Measurements from ENCODE around the gene ATP5F1E.

The ATP5F1E gene

DNA sequence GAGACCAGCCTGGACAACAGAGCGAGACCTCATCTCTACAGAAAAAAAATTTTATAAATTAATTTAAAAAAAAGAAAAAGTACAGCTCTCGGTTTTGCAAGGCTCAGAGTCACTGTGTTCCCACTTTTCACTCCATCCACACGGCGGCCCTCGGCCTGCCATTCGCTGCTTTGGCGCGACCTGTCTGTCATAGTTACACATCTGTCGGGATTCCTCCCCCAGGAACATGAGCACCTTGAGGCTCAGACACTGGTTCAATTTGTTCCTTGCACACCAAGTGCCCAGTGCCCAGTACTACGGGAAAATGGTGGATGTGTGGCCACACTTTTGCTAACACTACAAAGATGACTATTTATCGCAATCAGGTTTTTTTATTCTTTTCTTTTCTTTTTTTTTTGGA is 33.5 kb downstream of the ATP5F1E start:
- H3K36me3 ChIP-seq (ENCODE audit: insufficient read depth, low read length) = peaks cover 28% of the 10 kb centered on the region; the same call in 1 of the 2 replicates
- no peak for TF ChIP-seq EZH2phosphoT487 (IDR thresholded peaks at IDR 0.05; ENCODE audit: borderline replicate concordance)
- H3K9me3 ChIP-seq (ENCODE audit: insufficient read depth, low read depth, low read length) = no peaks in the 10 kb centered on the region
- no peaks in the 10 kb centered on the region for H3K79me2 ChIP-seq (ENCODE audit: insufficient read depth, low read length)
- no peaks in the 10 kb centered on the region for H4K20me1 ChIP-seq (ENCODE audit: insufficient read depth, low read length, poor library complexity, severe bottlenecking)
- no peaks in the 10 kb centered on the region for H3K4me1 ChIP-seq (ENCODE audit: insufficient read depth, low read length, poor library complexity, severe bottlenecking)
- no peaks in the 10 kb centered on the region for H3K27me3 ChIP-seq (ENCODE audit: insufficient read depth, low read length, poor library complexity, severe bottlenecking)
- H2AFZ ChIP-seq (ENCODE audit: low read length) = no peak overlapping the region
- no peak overlapping the region for H3K4me2 ChIP-seq (ENCODE audit: low read depth, low read length, poor library complexity, severe bottlenecking)
- H3K4me3 ChIP-seq (ENCODE audit: low read length, poor library complexity, severe bottlenecking) = no peak overlapping the region
- H3F3A ChIP-seq (ENCODE audit: low read depth) = no peaks in the 10 kb centered on the region
- no peaks in the 10 kb centered on the region for H3K9me2 ChIP-seq (replicated peaks; ENCODE audit: low read depth, low read length)
- H3K9ac ChIP-seq (ENCODE audit: low read depth, low read length, poor library complexity, severe bottlenecking) = no peak overlapping the region

DNA sequence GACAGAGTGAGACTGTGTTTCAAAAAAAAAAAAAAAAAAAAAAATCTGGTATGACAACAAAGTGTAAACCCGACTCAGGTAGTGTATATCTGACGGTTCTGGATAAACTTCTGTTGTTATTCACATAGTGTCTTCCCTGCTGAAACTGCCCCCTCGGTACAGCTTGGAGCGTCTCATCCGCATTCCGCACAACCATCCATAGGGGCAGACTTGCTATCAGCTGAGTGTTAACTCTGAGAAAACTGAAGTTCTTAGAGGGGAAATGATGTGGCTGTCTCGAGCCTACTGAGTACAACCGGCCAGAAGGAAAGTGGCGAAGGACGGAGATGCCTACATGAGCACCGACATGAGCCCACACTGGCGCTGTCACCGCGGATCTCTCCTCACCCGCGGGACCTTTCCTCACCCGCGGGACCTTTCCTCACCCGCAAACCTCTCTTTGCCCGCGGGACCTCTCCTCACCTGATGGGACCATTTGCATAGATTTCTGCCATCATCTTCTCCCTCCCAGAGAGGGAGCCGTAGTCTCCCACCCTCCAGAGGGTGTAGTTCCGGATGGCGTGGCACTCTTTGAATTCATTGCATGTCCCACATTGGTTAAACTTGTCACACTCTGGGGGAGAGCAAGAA is 34.9 kb downstream of the ATP5F1E start:
- TF ChIP-seq EZH2phosphoT487 (IDR thresholded peaks at IDR 0.05; ENCODE audit: borderline replicate concordance) = no peak
- TF ChIP-seq, protein P1, sequence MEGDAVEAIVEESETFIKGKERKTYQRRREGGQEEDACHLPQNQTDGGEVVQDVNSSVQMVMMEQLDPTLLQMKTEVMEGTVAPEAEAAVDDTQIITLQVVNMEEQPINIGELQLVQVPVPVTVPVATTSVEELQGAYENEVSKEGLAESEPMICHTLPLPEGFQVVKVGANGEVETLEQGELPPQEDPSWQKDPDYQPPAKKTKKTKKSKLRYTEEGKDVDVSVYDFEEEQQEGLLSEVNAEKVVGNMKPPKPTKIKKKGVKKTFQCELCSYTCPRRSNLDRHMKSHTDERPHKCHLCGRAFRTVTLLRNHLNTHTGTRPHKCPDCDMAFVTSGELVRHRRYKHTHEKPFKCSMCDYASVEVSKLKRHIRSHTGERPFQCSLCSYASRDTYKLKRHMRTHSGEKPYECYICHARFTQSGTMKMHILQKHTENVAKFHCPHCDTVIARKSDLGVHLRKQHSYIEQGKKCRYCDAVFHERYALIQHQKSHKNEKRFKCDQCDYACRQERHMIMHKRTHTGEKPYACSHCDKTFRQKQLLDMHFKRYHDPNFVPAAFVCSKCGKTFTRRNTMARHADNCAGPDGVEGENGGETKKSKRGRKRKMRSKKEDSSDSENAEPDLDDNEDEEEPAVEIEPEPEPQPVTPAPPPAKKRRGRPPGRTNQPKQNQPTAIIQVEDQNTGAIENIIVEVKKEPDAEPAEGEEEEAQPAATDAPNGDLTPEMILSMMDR (conservative IDR thresholded peaks at IDR 0.05; ENCODE audit: low read length) = no peak
- no peak overlapping the region for H3K4me2 ChIP-seq (ENCODE audit: low read depth, low read length, poor library complexity, severe bottlenecking)
- no peaks in the 10 kb centered on the region for H3K9me2 ChIP-seq (replicated peaks; ENCODE audit: low read depth, low read length)
- H3K4me1 ChIP-seq (ENCODE audit: insufficient read depth, low read length, poor library complexity, severe bottlenecking) = no peaks in the 10 kb centered on the region
- H3K27me3 ChIP-seq (ENCODE audit: insufficient read depth, low read length, poor library complexity, severe bottlenecking) = no peaks in the 10 kb centered on the region
- no peak overlapping the region for H3K4me3 ChIP-seq (ENCODE audit: low read length, poor library complexity, severe bottlenecking)
- H3K9me3 ChIP-seq (ENCODE audit: insufficient read depth, low read depth, low read length) = no peaks in the 10 kb centered on the region
- no peak overlapping the region for H2AFZ ChIP-seq (ENCODE audit: low read length)
- H3K79me2 ChIP-seq (ENCODE audit: insufficient read depth, low read length) = no peaks in the 10 kb centered on the region
- no peaks in the 10 kb centered on the region for H3F3A ChIP-seq (ENCODE audit: low read depth)
- H3K36me3 ChIP-seq (ENCODE audit: insufficient read depth, low read length) = peaks cover 42% of the 10 kb centered on the region
- H3K9ac ChIP-seq (ENCODE audit: low read depth, low read length, poor library complexity, severe bottlenecking) = no peak overlapping the region
- no peaks in the 10 kb centered on the region for H4K20me1 ChIP-seq (ENCODE audit: insufficient read depth, low read length, poor library complexity, severe bottlenecking)

DNA sequence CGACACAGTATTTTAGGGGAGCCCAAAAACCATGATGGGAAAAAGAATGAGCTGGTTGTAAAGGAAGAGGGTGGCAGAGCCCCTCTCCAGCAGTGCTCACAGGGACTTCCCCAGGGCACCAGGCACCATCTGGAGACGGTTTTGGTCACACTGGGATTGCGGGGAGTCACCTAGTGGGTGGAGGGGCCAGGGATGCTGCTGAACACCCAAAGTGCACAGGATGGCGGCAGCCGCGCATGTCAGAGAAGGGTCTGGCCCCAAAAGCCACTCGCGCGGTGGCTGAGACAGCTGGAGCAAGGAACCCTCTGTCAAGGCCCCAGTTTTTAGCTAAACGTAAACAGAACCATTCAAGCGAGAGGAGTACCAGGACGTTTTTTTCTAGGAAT is 35.9 kb downstream of the ATP5F1E start:
- no peak overlapping the region for H2AFZ ChIP-seq (ENCODE audit: low read length)
- no peak for TF ChIP-seq EZH2phosphoT487 (IDR thresholded peaks at IDR 0.05; ENCODE audit: borderline replicate concordance)
- TF ChIP-seq, protein P1 (conservative IDR thresholded peaks at IDR 0.05; ENCODE audit: low read length) = no peak
- H3K4me1 ChIP-seq (ENCODE audit: insufficient read depth, low read length, poor library complexity, severe bottlenecking) = no peaks in the 10 kb centered on the region
- no peaks in the 10 kb centered on the region for H4K20me1 ChIP-seq (ENCODE audit: insufficient read depth, low read length, poor library complexity, severe bottlenecking)
- H3K4me3 ChIP-seq (ENCODE audit: low read length, poor library complexity, severe bottlenecking) = no peak overlapping the region
- H3K79me2 ChIP-seq (ENCODE audit: insufficient read depth, low read length) = no peaks in the 10 kb centered on the region
- no peak overlapping the region for H3K4me2 ChIP-seq (ENCODE audit: low read depth, low read length, poor library complexity, severe bottlenecking)
- H3K9ac ChIP-seq (ENCODE audit: low read depth, low read length, poor library complexity, severe bottlenecking) = no peak overlapping the region
- no peaks in the 10 kb centered on the region for H3K9me3 ChIP-seq (ENCODE audit: insufficient read depth, low read depth, low read length)
- peaks cover 52% of the 10 kb centered on the region for H3K36me3 ChIP-seq (ENCODE audit: insufficient read depth, low read length)
- H3F3A ChIP-seq (ENCODE audit: low read depth) = no peaks in the 10 kb centered on the region
- H3K9me2 ChIP-seq (replicated peaks; ENCODE audit: low read depth, low read length) = no peaks in the 10 kb centered on the region
- H3K27me3 ChIP-seq (ENCODE audit: insufficient read depth, low read length, poor library complexity, severe bottlenecking) = no peaks in the 10 kb centered on the region
